ENCODE data around the gene RAI1. TPM values are rescaled to one million over a fixed set of nuclear protein-coding genes. Genes with fewer than 3 reads are reported as not detected.

Gene RAI1
- total and polyA plus RNA-seq, 9 donors = 1.5 to 57.7 (median 35.3) TPM

DNA sequence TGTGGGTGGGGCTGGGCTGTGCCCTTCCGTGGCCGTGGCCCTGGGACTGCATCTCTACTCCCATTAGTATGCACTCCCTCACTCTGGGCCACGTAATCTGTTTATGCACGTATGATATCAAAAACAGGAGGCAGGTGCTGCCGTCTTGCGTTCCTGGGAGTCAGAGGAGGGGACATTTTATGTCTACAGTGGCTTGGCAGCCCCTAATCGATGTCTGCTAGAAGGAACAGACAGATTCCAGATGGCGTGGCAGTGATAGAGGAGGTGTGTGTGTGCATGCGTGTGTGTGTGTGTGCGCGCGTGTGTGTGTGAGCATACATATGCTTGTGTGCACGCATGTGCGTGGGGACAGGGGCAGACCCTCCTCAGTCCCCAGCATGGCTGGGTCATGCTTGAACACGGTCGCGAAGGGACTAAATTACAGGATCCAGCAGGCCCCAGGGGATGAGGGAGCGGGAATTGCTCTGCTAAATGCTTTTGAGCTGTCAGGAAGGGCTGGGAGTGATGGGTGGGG lies 110.8 kb downstream of the RAI1 start:
- no peak overlapping the region for H3K4me3 ChIP-seq
- intact Hi-C loops (cut with DNase I) = no loop called here
- 24 to 34% (median 27%) methylated on average over 18 of the region's 18 CpGs for WGBS, 3 donors
- no peak for TF ChIP-seq CTCF (IDR thresholded peaks at IDR 0.05)
- no peak for TF ChIP-seq POLR2A (IDR thresholded peaks at IDR 0.05)
- no peak for TF ChIP-seq EP300 (IDR thresholded peaks at IDR 0.05)
- no peaks in the 10 kb centered on the region for H3K27me3 ChIP-seq
- no peaks in the 10 kb centered on the region for H3K9me3 ChIP-seq
- H3K36me3 ChIP-seq = no peaks in the 10 kb centered on the region
- H3K4me1 ChIP-seq (ENCODE audit: insufficient read depth) = peaks cover 10% of the 10 kb centered on the region
- no peak for DNase-seq
- peak overlapping the region in 1 of 2 donors; percentile 65 for H3K27ac ChIP-seq

- H3K4me1 ChIP-seq (ENCODE audit: insufficient read depth) = peaks cover 10% of the 10 kb centered on the region
- DNase-seq = peak; percentile 74 to 78 (median 77)
Observed at GRCh38 chr17:17792551-17793377, 111.5 kb downstream of the RAI1 start.

DNA sequence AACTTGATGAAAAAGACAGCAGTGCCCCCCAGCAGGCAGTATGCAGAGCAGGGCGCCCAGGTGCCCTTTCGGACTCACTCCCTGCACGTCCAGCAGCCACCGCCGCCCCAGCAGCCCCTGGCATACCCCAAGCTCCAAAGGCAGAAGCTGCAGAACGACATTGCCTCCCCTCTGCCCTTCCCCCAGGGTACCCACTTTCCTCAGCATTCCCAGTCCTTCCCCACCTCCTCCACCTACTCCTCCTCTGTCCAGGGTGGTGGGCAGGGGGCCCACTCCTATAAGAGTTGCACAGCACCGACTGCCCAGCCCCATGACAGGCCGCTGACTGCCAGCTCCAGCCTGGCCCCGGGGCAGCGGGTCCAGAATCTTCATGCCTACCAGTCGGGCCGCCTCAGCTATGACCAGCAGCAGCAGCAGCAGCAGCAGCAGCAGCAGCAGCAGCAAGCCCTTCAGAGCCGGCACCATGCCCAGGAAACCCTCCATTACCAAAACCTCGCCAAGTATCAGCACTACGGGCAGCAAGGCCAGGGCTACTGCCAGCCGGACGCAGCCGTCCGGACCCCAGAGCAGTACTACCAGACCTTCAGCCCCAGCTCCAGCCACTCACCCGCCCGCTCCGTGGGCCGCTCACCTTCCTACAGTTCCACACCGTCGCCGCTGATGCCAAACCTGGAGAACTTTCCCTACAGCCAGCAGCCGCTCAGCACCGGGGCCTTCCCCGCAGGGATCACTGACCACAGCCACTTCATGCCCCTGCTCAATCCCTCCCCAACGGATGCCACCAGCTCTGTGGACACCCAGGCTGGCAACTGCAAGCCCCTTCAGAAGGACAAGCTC lies 112.3 kb downstream of the RAI1 start:
- no peak overlapping the region for H3K4me3 ChIP-seq
- WGBS, 3 donors = 87 to 94% (median 93%) methylated on average over 30 of the region's 30 CpGs
- intact Hi-C loops (cut with DNase I) = no loop called here
- peaks cover 10% of the 10 kb centered on the region for H3K4me1 ChIP-seq (ENCODE audit: insufficient read depth)
- TF ChIP-seq POLR2A (IDR thresholded peaks at IDR 0.05) = no peak
- no peak for TF ChIP-seq CTCF (IDR thresholded peaks at IDR 0.05)
- no peak for TF ChIP-seq EP300 (IDR thresholded peaks at IDR 0.05)
- H3K27ac ChIP-seq = peak overlapping the region in 1 of 2 donors; percentile 65
- DNase-seq = peak in 1 of 5 donors; percentile 48
- no peaks in the 10 kb centered on the region for H3K36me3 ChIP-seq
- H3K9me3 ChIP-seq = no peaks in the 10 kb centered on the region
- no peaks in the 10 kb centered on the region for H3K27me3 ChIP-seq

More at GRCh38 chr17:17792551-17793377, 111.5 kb downstream of the RAI1 start:
- no peaks in the 10 kb centered on the region for H3K27me3 ChIP-seq
- no peak overlapping the region for H3K4me3 ChIP-seq
- H3K36me3 ChIP-seq = no peaks in the 10 kb centered on the region
- no peaks in the 10 kb centered on the region for H3K9me3 ChIP-seq
- TF ChIP-seq CTCF (IDR thresholded peaks at IDR 0.05) (no peak), POLR2A (IDR thresholded peaks at IDR 0.05) (no peak), EP300 (IDR thresholded peaks at IDR 0.05) (no peak)
- peak overlapping the region in 1 of 2 donors; percentile 65 for H3K27ac ChIP-seq
- intact Hi-C loops (cut with DNase I) = no loop called here
- 8 to 24% (median 23%) methylated on average over 37 to 38 of the region's 38 CpGs for WGBS, 3 donors

DNA sequence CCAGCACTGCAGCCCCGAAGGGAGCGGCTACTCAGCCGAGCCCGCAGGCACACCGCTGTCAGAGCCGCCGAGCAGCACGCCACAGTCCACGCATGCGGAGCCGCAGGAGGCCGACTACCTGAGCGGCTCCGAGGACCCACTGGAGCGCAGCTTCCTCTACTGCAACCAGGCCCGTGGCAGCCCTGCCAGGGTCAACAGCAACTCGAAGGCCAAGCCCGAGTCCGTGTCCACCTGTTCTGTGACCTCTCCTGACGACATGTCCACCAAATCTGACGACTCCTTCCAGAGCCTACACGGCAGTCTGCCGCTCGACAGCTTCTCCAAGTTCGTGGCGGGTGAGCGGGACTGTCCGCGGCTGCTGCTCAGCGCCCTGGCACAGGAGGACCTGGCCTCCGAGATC lies 113.1 kb downstream of the RAI1 start:
- Histone ChIP-seq H3K27ac (no peak overlapping the region), H3K27me3 (no peaks in the 10 kb centered on the region), H3K4me1 (ENCODE audit: insufficient read depth) (peaks cover 10% of the 10 kb centered on the region), H3K36me3 (no peaks in the 10 kb centered on the region), H3K9me3 (no peaks in the 10 kb centered on the region), H3K4me3 (no peak overlapping the region)
- TF ChIP-seq CTCF (IDR thresholded peaks at IDR 0.05) (no peak), POLR2A (IDR thresholded peaks at IDR 0.05) (no peak)
- WGBS, 3 donors = 93 to 94% (median 94%) methylated on average over 20 to 31 of the region's 31 CpGs
- DNase-seq = no peak
- intact Hi-C loops (cut with DNase I) = no loop called here

Measured in ovary (tissue), 9 donors.